Loucy (cell line): ENCODE measurements around the gene PAFAH1B1.
"Not testable (repeated sequence)": the region's sequence is repeated elsewhere in the genome, so short reads cannot be mapped to it uniquely, and the experiment has no call there.

Experiments
- EZH2phosphoT487 ChIP-seq: fragments of 200-600 bp; IDR thresholded peaks from 2 replicates; pipeline ENCODE4 v1.6.1; 2018; ENCODE audit warnings: antibody characterized with exemption, mild to moderate bottlenecking, moderate library complexity, borderline replicate concordance
- TF ChIP-seq, protein P1 (sequence below): fragments of 200-600 bp; sonication (generic); conservative IDR thresholded peaks from 2 replicates; pipeline ENCODE4 v1.5.1; 2014; ENCODE audit warnings: mild to moderate bottlenecking, antibody characterized with exemption, low read length

DNA sequence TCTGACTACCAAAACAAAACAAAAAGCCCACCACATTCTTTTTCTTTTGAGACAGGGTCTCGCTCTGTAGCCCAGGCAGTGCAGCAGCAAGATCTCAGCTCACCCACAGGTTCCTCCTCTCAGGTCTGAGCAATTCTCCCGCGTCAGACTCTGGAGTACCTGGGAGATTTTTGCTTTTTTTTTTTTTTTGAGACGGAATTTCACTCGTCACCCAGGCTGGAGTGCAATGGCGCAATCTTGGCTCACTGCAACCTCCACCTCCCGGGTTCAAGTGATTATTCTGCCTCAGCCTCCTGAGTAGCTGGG, 21.2 kb upstream of the PAFAH1B1 start:
- TF ChIP-seq, protein P1, sequence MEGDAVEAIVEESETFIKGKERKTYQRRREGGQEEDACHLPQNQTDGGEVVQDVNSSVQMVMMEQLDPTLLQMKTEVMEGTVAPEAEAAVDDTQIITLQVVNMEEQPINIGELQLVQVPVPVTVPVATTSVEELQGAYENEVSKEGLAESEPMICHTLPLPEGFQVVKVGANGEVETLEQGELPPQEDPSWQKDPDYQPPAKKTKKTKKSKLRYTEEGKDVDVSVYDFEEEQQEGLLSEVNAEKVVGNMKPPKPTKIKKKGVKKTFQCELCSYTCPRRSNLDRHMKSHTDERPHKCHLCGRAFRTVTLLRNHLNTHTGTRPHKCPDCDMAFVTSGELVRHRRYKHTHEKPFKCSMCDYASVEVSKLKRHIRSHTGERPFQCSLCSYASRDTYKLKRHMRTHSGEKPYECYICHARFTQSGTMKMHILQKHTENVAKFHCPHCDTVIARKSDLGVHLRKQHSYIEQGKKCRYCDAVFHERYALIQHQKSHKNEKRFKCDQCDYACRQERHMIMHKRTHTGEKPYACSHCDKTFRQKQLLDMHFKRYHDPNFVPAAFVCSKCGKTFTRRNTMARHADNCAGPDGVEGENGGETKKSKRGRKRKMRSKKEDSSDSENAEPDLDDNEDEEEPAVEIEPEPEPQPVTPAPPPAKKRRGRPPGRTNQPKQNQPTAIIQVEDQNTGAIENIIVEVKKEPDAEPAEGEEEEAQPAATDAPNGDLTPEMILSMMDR, result not testable (repeated sequence)
- TF ChIP-seq EZH2phosphoT487, result not testable (repeated sequence)
